B cell (primary cell): Measurements from ENCODE around the gene ERI3.

ENCODE experiments used
- EZH2 ChIP-seq: IDR thresholded peaks from 2 replicates; pipeline ENCODE4 v1.6.1; 2012; ENCODE audit warnings: borderline replicate concordance, low read depth, mild to moderate bottlenecking, moderate library complexity, low read length; ENCODE audit not compliant: insufficient read depth, poor library complexity, severe bottlenecking
- TF ChIP-seq, protein P1 (sequence below): fragments of 200-600 bp; IDR thresholded peaks from one replicate; pipeline ENCODE4 v1.8.0; 2022; ENCODE audit warnings: antibody characterized with exemption, mild to moderate bottlenecking

DNA sequence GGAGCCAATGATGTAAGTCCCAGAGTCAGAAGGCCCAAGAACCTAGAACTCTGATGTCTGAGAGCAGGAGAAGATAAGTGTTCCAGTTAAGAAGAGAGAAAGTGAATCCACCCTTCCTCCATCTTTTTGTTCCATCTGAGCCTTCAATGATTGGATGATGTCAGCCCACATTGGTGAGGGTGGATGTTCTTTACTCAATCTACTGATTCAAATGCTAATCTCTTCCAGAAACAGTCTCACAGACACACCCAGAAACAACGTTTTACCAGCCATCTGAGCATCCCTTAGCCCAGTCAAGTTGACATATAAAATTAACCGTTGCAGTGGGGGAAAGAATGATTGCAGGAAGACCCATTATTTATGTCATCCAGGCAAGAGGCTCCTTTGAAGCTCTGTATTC is 33.5 kb upstream of the ERI3 start:
- TF ChIP-seq, protein P1, sequence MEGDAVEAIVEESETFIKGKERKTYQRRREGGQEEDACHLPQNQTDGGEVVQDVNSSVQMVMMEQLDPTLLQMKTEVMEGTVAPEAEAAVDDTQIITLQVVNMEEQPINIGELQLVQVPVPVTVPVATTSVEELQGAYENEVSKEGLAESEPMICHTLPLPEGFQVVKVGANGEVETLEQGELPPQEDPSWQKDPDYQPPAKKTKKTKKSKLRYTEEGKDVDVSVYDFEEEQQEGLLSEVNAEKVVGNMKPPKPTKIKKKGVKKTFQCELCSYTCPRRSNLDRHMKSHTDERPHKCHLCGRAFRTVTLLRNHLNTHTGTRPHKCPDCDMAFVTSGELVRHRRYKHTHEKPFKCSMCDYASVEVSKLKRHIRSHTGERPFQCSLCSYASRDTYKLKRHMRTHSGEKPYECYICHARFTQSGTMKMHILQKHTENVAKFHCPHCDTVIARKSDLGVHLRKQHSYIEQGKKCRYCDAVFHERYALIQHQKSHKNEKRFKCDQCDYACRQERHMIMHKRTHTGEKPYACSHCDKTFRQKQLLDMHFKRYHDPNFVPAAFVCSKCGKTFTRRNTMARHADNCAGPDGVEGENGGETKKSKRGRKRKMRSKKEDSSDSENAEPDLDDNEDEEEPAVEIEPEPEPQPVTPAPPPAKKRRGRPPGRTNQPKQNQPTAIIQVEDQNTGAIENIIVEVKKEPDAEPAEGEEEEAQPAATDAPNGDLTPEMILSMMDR = no peak
- TF ChIP-seq EZH2 = no peak
